Endothelial cell (in vitro differentiated cells): Measurements from ENCODE around the gene ADO. TPM values are rescaled to one million over a fixed set of nuclear protein-coding genes. Genes with fewer than 3 reads are reported as not detected.

ENCODE experiments used
- DNase-seq: peaks from one replicate; pipeline ENCODE4 v3.0.0; 2021; ENCODE audit warnings: low spot score
- H3K27ac Mint-ChIP-seq: one replicate; pipeline ENCODE4 v1.8.0; 2021; ENCODE audit warnings: mixed read lengths, inconsistent platforms; ENCODE audit not compliant: unreplicated experiment
- H3K27me3 Mint-ChIP-seq: one replicate; pipeline ENCODE4 v1.8.0; 2021; ENCODE audit warnings: mild to moderate bottlenecking, moderate library complexity, mixed read lengths, inconsistent platforms; ENCODE audit not compliant: unreplicated experiment
- H3K36me3 Mint-ChIP-seq: one replicate; pipeline ENCODE4 v1.8.0; 2021; ENCODE audit warnings: mild to moderate bottlenecking, low read depth, mixed read lengths, inconsistent platforms; ENCODE audit not compliant: unreplicated experiment
- H3K4me1 Mint-ChIP-seq: one replicate; pipeline ENCODE4 v1.8.0; 2021; ENCODE audit warnings: mild to moderate bottlenecking, mixed read lengths, inconsistent platforms; ENCODE audit not compliant: unreplicated experiment
- H3K4me3 Mint-ChIP-seq: one replicate; pipeline ENCODE4 v1.8.0; 2021; ENCODE audit warnings: mild to moderate bottlenecking, mixed read lengths, inconsistent platforms; ENCODE audit not compliant: unreplicated experiment
- H3K9me3 Mint-ChIP-seq: one replicate; pipeline ENCODE4 v1.8.0; 2021; ENCODE audit warnings: mixed read lengths, inconsistent platforms; ENCODE audit not compliant: unreplicated experiment
- total RNA-seq: library from RNA; stranded (reverse); fragmentation: NEBNext Ultra II Directional; extraction: Animal tissue kit (Norgen Biotek cat#: 25700); gene quantifications from one replicate; pipeline ENCODE4 v1.2.1, GENCODE V29; 2021; ENCODE audit not compliant: unreplicated experiment
- TF ChIP-seq, protein P1 (sequence below): fragments of 200-600 bp; sonication (generic); IDR thresholded peaks from one replicate; pipeline ENCODE4 v1.5.0; 2021; ENCODE audit warnings: antibody characterized with exemption; ENCODE audit not compliant: unreplicated experiment

The ADO gene
- total RNA-seq, 1 donor from 2014 or later = 25.7 TPM

GRCh38 chr10:62813981-62814380 is 9.5 kb downstream of the ADO start:
- no peak for DNase-seq
- peaks cover 42% of the 10 kb centered on the region for H3K27me3 Mint-ChIP-seq
- H3K36me3 Mint-ChIP-seq = peaks cover 7% of the 10 kb centered on the region
- TF ChIP-seq, protein P1, sequence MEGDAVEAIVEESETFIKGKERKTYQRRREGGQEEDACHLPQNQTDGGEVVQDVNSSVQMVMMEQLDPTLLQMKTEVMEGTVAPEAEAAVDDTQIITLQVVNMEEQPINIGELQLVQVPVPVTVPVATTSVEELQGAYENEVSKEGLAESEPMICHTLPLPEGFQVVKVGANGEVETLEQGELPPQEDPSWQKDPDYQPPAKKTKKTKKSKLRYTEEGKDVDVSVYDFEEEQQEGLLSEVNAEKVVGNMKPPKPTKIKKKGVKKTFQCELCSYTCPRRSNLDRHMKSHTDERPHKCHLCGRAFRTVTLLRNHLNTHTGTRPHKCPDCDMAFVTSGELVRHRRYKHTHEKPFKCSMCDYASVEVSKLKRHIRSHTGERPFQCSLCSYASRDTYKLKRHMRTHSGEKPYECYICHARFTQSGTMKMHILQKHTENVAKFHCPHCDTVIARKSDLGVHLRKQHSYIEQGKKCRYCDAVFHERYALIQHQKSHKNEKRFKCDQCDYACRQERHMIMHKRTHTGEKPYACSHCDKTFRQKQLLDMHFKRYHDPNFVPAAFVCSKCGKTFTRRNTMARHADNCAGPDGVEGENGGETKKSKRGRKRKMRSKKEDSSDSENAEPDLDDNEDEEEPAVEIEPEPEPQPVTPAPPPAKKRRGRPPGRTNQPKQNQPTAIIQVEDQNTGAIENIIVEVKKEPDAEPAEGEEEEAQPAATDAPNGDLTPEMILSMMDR = no peak
- no peak overlapping the region for H3K27ac Mint-ChIP-seq
- no peaks in the 10 kb centered on the region for H3K9me3 Mint-ChIP-seq
- peak overlapping the region; percentile 63 for H3K4me3 Mint-ChIP-seq
- peaks cover 20% of the 10 kb centered on the region for H3K4me1 Mint-ChIP-seq

- H3K4me3 Mint-ChIP-seq = peak overlapping the region; percentile 63
- peaks cover 48% of the 10 kb centered on the region for H3K27me3 Mint-ChIP-seq
- peaks cover 7% of the 10 kb centered on the region for H3K36me3 Mint-ChIP-seq
- H3K4me1 Mint-ChIP-seq = peaks cover 20% of the 10 kb centered on the region
- peak; percentile 33 for DNase-seq
- TF ChIP-seq, protein P1 = no peak
- no peak overlapping the region for H3K27ac Mint-ChIP-seq
- no peaks in the 10 kb centered on the region for H3K9me3 Mint-ChIP-seq
Observed at GRCh38 chr10:62814756-62815380, 10.3 kb downstream of the ADO start.

DNA sequence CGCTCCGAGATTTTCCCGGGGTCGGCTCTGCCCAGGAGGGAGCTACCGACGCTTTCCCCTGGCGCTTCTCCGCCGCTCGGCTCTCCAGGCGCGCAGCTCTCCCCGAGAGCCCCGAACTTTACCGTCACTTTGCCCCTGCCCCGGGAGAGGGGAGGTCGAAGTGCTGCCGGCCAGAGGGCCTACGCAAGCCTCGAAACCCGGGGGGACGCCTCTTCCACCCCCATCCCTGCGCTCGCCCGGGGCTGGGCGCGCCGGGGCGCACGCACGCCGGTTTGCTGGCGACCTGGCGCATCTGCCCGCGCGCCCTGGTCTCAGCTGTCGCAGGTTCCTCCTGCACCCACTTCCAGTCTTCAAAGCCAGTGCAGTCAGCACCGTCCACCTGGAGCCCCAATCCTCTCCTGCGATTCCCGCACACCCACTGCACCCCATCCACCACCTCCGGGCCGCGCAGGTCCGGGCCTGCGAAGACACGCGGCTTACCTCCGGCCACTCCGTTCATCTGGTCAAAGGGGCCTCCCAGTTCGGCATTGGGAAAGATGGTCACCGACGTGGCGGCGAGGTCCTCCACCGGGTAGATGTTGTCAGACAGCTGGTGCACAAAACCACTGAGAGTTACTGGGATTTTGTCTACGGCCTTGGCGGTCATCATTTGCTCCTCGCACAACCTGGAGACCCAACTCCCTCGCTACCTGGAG is 11.0 kb downstream of the ADO start:
- H3K27me3 Mint-ChIP-seq = peaks cover 52% of the 10 kb centered on the region

GRCh38 chr10:62816076-62816330 is 11.5 kb downstream of the ADO start:
- Mint-ChIP-seq H3K4me1 (peaks cover 20% of the 10 kb centered on the region), H3K27ac (no peak overlapping the region), H3K9me3 (no peaks in the 10 kb centered on the region), H3K4me3 (peak overlapping the region; percentile 91), H3K27me3 (peaks cover 52% of the 10 kb centered on the region), H3K36me3 (peaks cover 7% of the 10 kb centered on the region)
- DNase-seq = no peak
- TF ChIP-seq, protein P1 = no peak

More for the DNA sequence above, 11.0 kb downstream of the ADO start:
- DNase-seq = no peak
- Mint-ChIP-seq H3K9me3 (no peaks in the 10 kb centered on the region), H3K36me3 (peaks cover 7% of the 10 kb centered on the region), H3K27ac (no peak overlapping the region), H3K4me3 (peak overlapping the region; percentile 91), H3K4me1 (peaks cover 20% of the 10 kb centered on the region)
- TF ChIP-seq, protein P1 = no peak

DNA sequence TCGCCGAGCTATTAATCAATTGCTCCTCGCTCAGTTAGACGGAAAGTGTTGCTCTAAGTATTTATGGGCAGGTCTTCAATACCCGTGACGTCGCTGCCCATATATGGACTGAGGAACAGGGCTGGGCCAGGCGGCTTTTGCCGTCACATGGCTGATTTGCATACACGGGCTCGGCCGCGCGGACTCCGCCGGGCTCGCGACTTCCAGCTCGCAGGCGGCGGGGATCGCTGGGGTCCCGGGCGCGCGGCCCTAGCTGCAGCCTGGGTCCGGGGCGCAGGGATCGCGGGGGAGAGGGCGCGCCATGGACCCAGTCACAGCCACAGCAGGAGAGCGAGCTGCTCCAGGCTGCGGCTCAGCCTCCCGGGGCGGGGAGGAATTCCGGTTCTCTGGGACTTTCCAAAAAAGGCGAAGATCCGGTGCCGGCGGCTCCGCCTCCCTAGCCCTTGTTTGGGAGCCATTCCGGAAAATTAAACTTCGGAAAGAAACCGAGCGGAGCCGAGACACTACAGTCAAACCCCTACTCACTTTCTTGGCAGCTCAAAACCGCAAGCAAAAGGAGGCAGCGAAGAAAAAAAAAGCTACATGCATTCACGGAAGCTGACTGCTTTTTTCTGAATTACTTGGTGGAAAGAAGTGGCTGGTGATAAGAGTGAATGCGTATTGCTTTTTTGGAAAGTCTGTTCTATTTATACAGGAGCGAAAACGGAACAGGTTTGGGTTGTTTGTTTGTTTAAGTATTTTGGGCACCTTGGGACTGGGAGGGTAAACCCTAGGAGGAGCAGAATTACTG is 12.0 kb downstream of the ADO start, which contains the start of gene EGR2:
Gene EGR2 (minus strand): TSS at position 36 of the 790 bp plus-strand sequence. CDS start 337 bp downstream, outside the sequence.
- Mint-ChIP-seq H3K27me3 (peaks cover 52% of the 10 kb centered on the region), H3K27ac (peak within 1 kb of the TSS; percentile 72), H3K36me3 (peaks cover 7% of the 10 kb centered on the region), H3K4me3 (peak within 1 kb of the TSS; percentile 91), H3K9me3 (no peaks in the 10 kb centered on the region), H3K4me1 (peaks cover 20% of the 10 kb centered on the region)
- TF ChIP-seq, protein P1 = no peak
- peak; percentile 78 for DNase-seq
